Hematopoietic multipotent progenitor cell treated with erythropoietin and hydrocortisone succinate and interleukin-3 and kit ligand, for 6 days (in vitro differentiated cells): ENCODE measurements around the gene MRM2.

Experiments
- DNase-seq: peaks from one replicate; pipeline ENCODE4 v3.0.0-alpha.2; 2015

MRM2 gene

DNA sequence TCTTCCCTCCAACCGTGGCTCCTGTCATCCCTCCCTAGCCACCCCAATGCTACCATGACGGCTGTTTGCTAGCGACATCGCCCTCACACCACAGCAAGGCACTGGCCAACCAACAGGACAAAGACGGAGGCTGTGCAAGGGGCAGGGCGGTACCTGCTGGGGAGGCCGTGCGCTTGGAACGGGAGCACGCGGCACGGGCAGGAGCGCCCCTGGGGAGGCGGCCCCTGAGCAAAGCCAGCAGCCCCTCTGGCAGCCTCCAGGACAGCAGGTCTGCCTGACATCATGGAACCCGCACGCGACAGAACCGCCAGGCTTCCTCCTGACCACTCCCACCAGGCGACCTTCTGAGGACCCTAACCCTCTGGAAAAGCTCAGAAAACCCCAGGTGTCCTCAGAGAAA, 22.0 kb downstream of the MRM2 start:
- no peak for DNase-seq

DNA sequence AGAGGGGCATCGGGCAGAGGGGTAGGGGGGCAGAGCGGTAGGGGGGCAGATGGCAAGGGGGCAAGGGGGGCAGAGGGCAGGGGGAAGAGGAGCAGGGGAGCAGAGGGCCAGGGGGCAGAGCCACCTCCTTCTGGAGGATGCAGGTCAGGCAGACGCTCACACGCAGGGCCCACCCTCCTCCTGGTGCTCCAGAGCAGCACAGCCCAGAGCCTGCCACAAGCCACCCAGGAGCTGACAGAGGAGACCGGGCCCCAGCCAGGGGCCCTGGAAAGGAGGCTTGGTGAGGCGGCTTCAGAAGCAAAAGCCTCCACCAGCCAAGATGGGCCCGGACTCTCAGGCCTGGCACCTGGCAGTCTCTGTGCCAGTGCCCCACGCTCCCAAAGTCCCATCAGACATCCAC, 22.4 kb downstream of the MRM2 start:
- DNase-seq = no peak

DNA sequence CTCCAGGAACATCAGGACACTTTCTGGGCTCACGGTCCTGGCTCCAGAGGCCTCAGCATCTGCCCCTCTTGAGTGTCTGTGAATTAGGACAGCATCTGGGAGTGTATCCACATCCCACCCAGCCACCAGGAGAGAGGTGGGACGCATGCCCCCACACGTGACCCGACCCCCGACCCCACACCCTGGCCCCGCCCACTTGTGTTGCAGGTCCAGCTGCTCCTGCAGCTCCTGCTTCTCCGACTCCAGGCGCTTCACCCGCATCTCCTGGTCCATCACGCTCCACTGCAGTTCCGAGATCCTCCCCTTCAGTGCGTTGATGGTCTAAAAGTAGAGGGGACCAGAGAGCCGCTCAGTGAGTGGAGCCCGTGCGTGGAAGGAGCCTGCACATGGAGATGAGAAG, 22.9 kb downstream of the MRM2 start:
- no peak for DNase-seq

DNA sequence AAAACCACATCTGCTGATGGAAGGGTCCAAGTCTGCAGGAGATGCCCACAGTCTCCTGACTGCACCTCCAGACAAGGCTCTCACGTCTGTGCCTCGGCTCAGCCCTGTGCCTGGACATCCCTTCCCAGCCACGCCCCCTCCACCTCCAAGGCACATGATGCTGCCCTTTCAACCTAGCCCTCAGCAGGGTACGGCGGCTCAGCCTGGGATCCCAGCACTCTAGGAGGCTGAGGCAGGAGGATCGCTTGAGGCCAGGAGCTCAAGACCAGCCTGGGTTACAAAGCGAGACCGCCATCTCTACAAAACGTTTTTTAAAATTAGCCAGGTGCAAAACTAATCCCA, 23.6 kb downstream of the MRM2 start:
- DNase-seq = no peak

DNA sequence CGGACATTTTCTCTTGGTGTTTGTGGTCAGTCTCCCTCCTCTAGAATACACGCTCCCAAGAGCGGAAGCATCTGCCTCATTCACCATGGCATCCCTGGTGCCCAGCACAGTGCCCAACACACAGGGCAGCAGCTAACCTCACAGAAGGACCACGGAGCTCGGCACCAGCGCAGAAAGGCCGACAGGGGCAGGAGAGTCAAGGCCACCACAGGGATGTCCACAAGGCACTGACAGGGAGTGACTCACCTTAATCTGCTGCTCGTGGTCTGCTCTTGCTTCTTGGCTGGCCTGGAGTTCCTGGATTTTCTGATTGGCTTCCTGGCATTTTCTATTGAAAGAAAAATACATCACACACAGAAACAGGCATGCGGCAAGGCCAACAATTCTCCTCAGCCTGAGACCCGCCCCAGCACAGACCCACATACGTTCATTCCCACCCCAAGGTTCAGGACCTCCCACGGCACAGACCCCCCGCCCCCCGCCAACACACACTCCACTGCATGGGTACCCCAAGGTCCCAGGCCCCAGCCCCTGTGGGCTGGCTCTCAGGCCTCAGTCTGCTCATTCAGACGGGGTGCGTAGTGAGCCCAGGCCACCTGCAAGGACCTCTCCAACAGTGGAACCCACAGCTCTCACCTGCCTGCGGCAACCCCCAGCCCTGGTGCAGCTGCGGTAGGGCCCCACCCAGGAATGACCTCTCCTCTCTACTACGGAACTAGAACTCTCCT, 24.1 kb downstream of the MRM2 start:
- no peak for DNase-seq

DNA sequence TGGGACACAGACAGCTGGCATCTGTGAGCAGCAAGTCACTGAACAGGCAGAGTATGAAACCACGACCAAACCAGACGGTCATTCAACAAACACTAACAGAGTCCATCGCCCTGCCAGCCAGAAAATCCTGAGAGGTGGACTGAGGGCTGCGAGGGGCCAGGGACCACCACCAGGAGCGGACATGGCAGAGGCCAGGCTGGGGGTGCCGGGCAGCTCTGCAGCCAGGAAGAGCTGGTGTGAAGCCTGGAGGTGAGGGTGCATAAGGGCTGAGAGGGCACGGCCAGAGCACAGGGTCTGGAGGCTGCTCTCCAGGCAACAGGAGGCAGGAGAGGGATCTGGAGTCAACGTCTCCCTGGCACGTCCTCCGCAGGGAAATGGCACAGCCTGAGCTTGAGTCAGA, 24.8 kb downstream of the MRM2 start:
- DNase-seq = no peak

DNA sequence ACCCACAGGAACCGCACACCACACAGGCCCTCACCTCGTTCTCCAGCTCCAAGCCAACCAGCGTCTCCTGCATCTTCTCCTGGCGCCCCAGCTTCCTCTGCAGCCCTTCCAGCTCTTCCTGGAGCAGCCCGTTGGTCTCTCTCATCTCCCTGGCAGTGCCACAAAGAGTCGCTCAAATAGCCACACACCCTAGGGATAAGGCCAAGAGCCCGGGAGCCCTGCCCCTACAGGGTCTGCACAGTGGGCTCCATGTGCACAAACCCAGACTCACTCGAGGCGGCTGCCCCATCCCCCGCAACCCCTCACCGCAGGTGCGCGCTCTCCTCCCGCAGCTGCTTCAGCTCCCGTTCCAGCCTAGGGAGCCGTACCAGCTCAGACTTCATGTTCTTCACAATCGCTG, 26.2 kb downstream of the MRM2 start:
- DNase-seq = no peak

DNA sequence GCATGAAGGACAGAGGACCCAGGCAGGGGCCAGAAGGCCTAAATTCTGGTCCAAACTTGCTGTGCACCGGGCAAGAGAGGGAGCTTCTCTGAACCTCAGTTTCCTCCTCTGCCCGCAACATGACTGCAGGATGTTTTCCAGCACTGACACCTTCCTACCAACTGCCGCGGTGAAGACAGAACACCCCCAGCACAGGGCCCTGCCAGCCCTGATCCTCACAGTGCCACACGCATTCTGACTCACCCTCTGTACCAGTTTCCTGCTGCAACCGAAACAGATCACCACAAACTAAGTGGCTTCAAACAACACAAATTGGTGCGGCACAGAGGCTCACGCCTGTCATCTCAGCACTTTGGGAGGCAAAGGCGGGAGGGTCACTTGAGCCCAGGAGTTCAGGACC, 27.4 kb downstream of the MRM2 start:
- no peak for DNase-seq

DNA sequence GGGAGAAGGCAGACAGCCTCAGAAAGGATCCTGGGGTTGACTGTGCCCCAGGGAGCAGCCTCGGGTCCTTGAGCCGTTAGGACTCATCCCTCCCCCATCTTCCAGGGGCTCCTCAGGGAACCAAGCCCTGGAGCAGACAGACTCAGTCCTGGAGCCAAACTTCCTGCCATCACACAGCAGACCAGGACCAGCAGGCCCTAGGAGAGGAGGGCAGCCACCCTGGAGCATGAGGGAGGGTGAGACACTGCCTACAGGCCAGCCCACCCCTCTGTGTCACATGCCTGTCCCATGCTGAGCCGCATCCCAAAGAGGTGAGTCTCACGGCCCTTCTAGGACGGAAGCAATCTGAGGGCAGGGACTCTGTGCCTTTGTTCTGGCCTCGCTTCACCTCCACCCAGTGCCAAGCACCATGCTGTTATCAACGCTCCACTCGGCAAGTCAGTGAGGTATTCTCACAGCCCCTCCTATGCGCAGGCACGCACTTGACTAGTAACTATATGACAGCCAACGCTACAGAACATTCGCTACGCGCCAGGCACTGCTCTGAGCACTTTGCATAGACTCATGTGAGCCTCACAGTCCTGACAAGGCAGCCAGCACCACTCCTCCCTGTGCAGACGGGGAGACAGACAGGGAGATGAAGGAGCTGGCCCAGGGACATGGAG, 28.3 kb downstream of the MRM2 start:
- DNase-seq = no peak

DNA sequence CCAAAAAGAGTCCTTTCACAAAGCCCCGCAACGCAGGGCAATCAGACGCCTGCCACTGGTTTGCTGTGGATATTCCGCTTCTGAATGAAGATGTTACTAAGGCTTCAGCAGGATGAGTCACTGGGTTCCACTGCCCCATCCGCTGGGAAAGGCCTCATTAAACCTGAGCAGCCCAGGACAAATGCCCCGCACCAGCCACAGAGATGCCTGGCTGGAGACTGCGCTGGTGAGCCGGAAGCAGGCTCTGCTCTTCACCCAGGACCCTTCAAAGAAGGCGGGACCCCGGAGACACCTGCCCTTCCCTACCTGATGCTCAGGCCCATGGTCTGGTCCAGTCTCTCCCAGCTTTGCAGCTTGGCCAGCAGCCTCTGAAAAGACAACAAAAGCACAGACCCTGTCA, 29.1 kb downstream of the MRM2 start:
- no peak for DNase-seq

DNA sequence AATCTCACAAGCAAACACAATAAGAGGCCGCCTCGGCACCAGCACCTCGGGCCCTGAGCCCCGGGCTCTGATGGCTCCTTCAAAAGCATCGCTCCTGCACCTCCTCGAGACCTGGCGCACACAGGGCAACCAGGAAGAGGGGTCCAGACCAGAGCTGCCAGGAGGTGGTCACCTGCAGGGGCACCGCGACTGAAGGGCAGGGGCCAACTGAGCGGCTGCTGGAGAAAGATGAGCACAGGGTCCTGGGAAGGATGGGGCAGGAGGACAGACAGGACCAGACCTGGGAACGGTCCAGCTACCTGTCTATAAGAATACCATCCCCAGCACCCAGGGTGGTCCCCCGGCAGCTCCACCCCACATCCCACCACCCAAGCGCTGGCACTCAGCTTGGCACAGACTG, 30.1 kb downstream of the MRM2 start:
- DNase-seq = no peak

DNA sequence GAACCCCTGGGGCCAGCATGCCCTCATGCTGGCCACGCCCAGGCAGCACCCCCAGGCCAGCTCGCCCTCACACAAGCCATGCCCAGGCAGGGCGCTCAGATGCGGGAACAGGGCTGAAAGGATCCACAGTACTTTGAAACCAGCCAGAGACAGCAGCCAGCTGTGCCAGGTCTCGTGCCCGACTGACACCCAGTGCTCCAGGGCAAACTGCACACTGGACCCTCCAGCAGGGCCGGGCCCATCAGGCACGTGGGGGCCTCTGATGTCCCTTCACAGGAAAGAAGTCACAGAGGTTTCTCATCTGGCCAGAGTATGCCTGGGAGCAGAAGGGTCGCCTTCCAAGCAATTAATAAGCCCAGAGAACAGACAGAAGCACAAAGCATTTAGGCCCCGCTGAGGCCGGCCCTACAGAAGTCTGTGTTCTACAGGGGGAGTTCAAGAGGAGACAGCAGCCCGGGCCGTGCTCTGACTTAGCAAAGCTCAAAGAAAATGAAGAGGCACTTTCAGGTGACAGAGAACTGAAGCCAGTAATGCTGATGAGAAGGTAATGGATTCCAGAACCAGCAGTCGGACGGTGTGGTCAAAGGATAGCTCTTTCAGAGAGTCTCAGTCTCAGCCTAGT, 30.6 kb downstream of the MRM2 start:
- DNase-seq = no peak

DNA sequence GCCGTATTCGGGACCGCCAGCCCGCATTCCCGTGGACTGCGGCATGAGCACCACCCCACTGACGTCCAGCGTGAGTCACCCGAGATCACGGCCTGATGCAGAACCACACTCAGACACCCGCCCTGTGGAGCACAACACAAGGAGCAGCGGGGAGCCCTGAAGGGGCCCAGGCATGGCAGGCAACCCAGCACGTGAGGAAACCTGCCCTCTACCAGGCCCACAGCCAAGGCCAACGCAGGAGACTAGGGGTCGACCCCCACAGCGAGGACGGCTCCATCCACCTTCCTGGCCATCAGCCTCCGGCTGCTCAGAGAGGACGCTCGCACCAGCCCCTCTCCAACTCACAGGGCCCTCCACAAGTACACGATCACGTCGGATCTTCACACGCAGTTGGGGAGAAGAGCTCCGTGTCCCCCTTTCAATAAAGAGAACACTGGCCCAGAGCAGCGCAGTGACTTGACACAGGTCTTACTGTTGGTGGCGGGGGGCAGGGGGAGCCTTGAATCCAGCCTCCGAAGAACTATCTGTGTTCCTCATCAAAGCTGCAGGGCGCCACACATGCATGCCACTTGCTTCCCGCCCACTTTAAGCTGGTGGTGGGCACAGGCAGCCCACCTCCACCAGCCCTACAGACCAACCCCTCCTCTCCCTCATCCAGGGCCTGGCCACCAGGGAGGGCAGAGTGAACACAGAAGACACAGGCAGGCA, 31.3 kb downstream of the MRM2 start:
- DNase-seq = no peak

DNA sequence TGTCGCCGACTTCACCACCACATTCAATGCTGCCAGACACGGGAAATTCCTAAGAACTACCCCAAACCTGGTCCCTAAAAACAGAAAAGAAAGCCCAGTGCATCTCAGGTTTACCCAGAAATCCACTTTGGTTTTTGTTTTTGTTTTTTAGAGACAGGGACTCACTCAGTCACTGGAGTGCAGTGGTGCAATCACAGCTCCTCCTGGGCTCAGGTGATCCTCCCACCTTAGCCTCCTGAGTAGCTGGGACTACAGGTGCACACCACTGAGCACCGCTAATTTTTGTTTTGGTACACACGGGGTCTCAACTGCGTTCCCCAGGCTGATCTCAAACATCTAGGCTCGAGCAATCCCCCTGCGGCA, 32.1 kb downstream of the MRM2 start:
- DNase-seq = no peak

DNA sequence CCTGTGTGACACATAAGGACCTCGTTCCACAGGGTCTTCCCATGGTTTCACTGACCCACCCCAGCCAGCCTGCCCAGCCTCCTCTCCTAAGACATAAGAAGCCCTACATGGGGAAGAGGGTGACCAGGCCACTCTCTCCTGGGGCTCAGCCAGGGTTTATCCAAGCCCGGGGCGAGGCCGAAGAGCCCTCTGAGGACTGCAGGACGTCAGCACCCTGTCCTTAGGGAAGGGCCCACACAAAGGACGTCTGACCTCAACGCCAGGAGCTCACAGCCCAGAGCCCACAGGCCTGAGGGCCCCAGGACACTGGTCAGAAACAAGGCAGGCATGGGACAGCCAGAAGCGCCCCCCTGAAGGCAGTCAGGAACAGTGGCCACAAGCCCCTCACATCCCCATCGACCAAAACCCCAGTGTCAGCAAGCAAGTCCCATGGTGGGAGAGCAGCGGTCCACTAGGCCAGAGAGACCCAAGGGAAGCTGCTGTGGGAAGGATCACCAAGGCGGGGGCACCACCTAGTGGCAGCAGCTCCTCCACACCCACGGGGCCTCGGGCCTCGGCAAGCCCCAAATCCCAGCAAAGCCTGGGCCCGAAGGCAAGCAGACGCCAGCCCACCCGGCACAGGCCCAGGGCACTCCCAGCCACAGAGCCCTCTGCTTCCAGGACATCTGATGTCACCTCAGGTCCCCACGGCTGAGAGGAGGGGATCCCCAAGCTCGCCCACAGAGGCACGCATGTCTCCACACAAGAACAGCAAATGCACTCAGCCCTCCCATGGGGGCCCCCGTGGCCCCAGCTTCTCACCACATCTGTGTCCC, 32.7 kb downstream of the MRM2 start:
- DNase-seq = peak; percentile 75

DNA sequence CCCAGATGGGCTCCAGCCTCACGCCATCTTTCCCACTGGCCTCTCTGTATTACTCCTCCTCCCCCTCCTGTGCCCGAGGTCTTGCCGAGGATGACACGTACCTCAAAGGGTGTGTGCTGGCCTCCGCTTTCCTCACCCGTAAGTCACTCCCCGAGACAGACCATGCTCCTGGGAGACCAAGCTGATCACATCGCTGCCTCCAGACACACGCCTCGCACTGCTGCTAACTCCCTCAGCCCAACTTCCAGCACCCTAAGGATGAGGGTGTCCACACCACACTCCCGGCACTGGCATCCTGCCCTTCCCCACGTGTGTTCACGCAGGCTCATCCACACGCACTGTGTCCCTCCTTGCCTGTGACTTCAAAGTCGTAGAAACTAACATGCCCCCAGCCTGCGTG, 33.3 kb downstream of the MRM2 start:
- DNase-seq = no peak

DNA sequence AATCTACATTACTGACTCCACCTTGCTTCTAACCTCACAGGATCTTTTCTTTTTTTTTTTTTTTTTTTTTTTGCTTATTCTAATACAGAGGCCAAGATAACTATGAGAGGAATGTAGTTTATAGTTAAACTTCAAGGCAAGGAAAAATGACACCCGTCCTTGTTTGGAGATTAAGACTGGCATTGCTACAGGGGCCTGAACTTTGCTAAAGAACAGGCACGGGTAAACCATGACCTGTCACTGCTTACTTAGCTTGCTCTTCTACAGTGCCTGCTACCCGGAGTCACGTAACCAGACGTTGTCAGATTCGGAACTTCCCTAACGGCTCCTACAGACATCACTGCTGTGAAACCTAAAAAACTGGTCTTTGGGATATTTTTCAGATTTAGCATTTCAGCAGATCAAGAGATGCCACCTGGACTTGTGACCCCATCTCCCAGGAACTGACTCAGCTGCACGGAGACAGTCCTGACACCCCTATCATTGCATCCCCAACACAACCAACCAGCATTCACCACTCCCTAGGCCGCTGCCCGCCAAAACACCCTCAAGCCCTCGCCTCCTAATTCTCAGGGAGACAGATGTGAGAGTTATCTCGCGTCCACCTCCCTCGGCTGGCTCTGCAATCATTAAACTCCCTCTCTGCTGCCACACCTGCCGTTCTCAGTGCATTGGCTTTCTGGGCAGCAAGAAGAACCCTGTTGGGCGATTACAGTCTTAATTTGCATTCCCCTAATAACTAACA, 36.8 kb downstream of the MRM2 start:
- DNase-seq = peak; percentile 5

DNA sequence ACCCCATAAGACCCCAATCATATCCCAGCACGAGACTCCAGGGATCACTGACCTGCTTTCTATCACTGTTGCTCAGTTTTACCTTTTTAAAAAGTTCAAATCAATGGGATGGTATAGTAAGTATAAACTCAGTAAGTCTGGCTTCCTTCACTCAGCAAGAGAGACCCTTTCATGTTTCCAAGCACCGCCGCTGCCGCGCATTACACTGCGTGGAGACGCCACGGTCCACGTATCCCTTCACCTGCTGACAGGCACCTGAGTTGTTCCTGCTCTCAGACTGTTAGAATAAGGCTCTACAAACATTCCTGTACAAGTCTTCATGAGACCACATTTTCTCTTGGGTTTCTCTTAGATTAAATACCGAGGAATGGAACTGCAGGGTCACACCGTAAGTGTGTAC, 37.6 kb downstream of the MRM2 start:
- no peak for DNase-seq

DNA sequence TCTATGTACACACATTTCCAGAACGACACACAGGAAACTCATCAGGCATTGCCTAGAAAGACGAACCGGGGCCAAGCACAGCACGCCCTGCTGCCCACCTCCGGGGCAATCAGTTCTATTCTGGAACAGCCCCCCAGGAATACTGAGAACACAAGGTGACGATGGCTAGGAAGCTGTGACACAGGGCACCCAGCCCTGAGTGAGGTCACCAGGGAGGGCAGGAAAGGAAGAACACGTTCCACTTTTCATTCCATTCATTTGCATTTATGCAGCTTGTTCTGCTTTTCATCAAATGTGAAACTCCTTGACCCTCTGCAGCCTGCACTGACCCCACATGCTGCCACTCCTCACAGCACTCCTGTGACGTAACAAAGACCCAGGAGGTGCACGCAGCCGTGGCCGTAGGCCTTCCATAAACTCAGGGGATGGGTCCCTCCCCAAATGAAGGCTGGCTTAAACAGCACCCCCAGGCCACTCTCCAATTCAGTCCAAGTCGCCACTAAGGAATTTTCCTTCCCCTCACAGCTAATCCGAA, 38.2 kb downstream of the MRM2 start:
- DNase-seq = no peak

DNA sequence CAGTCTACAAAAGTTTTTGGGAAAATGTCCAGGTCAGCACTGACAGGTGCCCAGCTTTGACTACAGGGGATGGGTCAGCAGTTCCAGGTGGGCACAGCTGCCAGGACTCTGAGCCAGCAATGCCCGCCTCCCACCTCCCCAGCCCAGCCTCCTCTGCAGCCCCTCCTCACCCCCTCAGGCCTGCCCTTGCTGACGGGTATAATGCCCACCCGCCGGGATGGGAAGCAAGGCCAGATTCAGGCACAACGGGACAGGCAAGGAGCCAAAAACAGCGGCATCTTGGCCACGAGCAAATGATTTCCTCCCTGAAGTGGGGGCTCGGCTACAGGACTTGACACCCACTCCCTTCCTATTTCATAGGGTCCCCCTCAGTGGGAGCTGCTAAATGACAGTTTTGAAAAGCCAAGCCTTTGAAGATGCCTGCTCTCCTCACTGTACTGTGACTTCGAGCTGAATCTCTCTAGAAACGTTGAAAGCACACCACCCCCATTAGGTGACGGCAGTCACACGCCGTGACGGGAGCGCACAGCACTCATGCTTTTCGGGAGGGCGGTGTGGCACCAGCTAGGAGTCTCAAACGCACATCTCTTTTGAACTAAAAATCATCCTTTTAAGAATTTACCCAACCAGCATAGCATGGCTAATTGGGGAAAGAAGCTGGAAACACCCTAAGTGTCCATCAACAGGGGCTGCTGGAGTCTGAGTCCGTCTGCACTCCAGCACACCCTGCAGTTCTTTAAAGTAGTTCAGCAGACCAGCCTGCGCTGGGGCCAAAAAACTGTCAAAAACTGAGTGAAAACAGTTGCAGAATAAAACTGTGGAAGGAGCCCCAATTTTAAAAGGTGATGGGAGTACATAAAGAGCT, 38.9 kb downstream of the MRM2 start:
- no peak for DNase-seq

DNA sequence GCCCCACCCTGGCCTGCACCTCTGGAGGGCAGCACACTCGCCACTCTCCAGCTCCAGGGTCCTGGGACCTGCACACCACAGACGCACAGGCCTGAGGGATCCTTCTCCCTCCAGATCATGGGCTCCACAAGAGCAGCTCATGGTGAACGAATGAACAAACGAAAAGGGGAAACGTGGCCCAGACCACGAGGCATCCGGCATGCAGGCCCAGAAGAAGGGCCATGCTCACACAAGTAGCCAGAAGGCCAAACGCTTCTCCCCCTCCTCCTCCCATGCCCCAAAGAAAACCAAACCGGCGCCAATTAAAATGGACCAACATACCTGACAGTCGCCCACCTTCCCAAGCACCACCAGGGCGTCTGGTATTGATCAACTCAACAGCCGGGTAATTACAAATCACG, 39.6 kb downstream of the MRM2 start:
- DNase-seq = no peak
